ENCODE results near the gene ERCC6.

Gene ERCC6

DNA sequence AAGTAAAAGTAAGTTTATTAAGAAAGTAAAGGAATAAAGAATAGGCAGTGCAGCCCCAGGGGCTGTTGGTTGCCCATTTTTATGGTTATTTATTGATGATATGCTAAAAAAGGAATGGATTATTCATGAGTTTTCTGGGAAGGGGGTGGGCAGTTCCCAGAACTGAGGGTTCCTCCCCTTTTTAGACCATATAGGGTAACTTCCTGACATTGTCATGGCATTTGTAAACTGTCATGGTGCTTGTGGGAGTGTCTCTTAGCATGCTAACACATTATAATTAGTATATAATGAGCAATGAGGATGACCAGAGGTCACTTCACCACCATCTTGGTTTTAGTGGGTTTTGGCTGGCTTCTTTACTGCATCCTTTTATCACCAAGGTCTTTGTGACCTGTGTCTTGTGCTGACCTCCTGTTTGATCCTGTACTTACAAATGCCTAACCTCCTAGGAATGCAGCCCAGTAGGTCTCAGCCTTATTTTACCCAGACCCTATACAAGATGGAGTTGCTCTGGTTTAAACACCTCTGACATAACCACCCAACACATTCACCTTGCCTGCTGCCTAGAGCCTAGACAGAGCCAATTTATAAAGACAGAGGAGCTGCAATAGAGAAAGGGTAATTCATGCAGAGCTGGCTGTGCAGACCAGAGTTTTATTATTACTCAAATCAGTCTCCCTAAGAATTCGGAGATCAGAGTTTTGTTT is 10.9 kb upstream of the ERCC6 start:
- DNase-seq (ENCODE audit: low spot score), result no peak

DNA sequence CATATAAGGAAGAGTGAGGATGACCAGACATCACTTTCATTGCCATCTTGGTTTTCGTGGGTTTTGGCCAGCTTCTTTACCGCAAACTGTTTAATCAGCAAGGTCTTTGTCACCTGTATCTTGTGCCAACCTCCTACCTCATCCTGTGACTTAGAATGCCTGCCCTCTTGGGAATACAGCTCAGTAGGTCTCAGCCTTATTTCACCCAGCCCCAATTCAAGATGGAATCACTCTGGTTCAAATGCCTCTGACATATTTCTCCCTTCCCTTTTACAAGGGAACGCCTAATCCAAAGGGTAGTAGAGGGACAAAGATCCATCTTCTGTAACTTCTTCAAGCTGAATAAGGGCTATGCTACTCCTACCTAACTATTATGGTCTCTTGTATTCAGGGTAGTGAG is 4.7 kb upstream of the ERCC6 start:
- no peak for DNase-seq (ENCODE audit: low spot score)

DNA sequence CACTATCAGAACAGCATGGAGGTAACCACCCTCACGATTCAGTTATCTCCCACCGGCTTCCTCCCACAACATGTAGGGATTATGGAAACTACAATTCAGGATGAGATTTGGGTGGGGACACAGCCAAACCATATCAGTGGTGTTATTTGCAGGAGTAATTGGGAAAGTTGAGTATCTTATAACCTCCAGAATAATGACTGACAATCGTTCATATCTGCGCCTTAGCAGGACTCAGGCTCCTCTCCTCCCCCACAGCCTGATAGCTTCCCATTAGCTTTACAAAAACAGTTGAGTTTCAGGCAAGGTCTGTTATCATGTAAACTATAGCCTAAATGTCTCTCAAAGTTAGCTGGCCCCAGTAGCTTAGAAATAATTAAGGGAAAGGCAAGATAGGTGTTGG is 3.4 kb upstream of the ERCC6 start:
- DNase-seq (ENCODE audit: low spot score), result no peak

DNA sequence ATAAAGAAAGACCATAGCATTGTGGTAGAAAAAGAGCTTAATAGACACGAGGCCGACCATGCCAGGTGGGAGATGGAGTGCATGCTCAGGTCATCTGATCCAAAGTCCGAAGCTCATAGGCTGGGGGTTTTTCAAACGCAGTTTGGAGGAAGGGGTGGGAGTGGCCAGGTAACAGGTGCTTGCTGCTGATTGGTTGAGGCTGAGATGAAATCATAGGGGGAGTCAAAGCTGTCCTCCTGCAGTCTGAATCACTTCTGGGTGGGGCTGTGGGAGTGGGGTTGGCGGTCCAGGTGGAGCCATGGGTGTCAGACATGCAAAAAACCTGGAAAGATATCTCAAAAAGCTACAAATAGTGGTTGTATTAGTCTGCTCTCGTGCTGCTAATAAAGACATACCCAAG is 2.8 kb upstream of the ERCC6 start:
- no peak for DNase-seq (ENCODE audit: low spot score)

DNA sequence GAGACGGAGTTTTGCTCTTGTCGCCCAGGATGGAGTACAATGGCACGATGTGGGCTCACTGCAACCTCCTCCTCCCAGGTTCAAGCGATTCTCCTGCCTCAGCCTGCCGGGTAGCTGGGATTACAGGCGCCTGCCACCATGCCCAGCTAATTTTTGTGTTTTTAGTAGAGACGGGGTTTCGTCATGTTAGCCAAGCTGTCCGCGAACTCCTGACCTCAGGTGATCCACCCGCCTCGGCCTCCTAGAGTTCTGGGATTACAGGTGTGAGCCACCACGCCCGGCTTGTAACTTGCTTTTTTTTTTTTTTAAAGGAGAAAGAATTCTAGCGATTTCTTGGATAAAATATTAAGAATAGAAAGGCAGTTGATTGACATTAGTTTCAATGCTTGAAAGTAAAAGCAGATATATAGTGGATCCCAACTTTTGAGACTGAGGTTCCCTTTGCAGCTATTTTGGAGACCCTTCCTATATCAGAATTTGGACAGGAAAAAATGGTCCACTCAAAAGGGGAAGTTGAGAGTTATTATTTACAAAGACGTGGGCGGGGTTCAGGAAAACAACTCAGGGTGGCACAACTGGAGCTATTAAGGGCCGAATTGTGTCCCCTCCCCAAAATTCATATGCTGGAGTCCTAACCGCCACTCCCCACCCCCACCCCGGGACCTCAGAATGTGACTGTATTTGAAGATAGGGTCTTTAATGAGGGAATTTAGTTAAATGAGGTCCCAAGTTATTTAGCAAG is 1.3 kb upstream of the ERCC6 start:
- DNase-seq (ENCODE audit: low spot score), result no peak

GRCh38 chr10:49539320-49539885 is 482 bp upstream of the ERCC6 start:
- peak; percentile 28 for DNase-seq (ENCODE audit: low spot score)

- DNase-seq (ENCODE audit: low spot score), result peak; percentile 1
Observed at GRCh38 chr10:49534670-49535381, 4.1 kb downstream of the ERCC6 start.

- DNase-seq (ENCODE audit: low spot score), result no peak
Observed at GRCh38 chr10:49532461-49532860, 6.5 kb downstream of the ERCC6 start.

DNA sequence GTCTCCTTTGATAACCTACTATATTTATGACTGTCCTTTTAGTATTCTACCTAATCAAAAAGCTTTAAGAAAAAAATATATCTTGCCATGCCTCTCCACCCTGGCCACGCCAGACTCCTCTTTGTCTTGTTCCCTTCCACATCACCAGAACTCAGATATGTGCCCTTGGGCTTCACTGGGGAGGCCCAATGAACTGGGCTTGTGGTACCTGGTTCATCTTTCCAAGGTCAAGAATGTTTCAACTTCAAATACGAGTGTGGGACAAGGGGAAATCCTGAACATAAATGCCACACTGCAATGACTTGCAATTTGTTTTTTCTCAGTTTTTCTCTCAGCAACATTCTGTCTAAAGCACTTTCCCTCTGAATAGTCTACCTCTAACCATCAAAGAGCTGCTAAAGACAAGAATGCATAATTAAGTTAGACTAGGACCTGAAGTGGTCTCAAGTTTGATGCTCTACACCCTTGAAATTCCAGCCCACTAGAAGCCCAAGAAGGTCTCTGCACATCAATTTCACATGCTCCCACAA is 9.9 kb downstream of the ERCC6 start:
- DNase-seq (ENCODE audit: low spot score), result no peak

DNA sequence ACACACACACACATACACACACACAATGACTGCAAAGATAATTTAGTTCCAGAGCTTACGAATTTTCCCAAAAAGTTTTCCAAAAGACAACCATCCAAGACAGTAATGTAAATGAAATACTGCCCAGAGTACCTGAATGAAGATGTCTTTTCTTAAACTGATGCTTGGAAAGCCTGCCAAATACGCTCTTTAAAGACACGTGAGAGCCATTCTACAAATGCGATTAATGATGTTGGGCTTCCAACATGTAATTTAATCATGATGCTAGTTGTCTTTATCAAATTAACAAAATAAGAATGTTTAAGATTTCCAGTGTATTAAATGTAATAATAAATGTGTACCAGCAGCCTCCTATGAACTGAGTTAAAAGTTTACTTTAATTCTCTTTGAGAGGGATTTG is 11.1 kb downstream of the ERCC6 start:
- DNase-seq (ENCODE audit: low spot score), result no peak

- DNase-seq (ENCODE audit: low spot score), result no peak
Observed at GRCh38 chr10:49527061-49527460, 11.9 kb downstream of the ERCC6 start.

- no peak for DNase-seq (ENCODE audit: low spot score)
Observed at GRCh38 chr10:49526619-49527018, 12.3 kb downstream of the ERCC6 start.

GRCh38 chr10:49524496-49524895 is 14.4 kb downstream of the ERCC6 start:
- no peak for DNase-seq (ENCODE audit: low spot score)

GRCh38 chr10:49523301-49523700 is 15.6 kb downstream of the ERCC6 start:
- no peak for DNase-seq (ENCODE audit: low spot score)

GRCh38 chr10:49521062-49521461 is 17.9 kb downstream of the ERCC6 start:
- DNase-seq (ENCODE audit: low spot score), result no peak

DNA sequence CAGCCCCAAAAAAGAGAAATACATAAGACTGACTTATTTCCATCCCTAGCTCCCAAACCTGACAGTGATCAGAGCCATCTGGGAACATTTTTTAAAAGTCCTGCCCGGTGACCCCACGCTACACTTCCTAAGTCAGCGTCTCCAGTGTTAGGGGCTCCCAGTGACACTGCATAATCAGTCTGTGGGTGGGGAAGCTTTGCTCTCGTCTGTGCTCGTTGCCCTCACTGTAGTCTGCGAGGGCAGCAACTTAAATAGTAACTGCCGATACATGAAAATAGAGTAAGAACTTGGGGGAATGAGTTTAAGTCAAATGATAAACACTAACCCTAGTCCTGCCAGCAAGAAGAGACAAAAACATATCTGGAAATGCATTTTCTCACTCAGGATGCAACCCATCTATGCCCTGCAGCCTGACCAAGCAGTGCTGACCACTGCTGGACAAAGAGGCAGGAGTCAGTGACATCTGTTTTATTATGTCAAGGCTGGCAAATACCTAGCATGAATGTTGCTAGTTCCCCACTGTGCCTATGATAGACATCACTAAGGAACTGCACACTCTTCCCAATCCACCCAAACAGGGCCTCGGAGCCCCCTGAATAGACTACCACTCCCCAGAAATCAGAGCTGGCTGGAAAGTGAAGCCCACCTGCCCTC is 18.7 kb downstream of the ERCC6 start:
- no peak for DNase-seq (ENCODE audit: low spot score)

GRCh38 chr10:49519717-49520116 is 19.2 kb downstream of the ERCC6 start:
- DNase-seq (ENCODE audit: low spot score), result no peak

- DNase-seq (ENCODE audit: low spot score), result peak; percentile 56
Observed at GRCh38 chr10:49518982-49519578, 19.8 kb downstream of the ERCC6 start.

GRCh38 chr10:49518566-49518965 is 20.4 kb downstream of the ERCC6 start:
- DNase-seq (ENCODE audit: low spot score), result no peak

DNA sequence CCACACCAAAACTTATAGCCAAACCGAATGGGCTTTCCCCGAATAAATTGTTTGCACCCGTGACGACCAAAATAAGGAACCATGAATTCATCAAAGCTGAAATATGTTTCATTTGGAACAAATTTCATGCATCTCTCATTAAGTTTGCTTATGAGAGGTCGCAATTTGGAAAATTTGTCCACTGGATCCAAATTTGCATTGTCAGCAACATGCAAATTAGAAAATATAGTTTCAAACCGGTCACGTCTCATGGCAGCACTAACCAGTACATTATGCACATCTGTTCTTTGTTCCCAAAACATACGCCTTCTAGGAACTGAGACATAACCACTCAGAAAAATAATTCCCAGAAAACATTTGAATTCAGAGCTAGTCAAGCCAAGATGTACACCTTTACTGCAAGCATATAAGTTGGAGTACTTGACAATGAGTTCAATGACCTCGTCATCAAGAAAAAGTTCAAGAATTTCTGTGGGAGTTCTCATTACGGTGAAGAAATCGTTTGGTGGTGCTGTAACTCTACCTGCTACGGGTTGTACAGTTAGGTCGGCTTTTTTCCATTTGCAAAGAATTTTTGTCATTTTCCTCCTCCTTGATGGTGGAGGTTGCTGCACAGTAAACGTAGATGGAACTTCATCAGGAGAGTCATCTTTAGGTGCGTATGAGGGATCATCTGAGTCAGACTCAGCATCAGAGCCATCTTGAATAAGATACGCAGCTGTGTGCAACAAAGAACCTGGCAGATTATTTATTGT is 22.5 kb downstream of the ERCC6 start:
- no peak for DNase-seq (ENCODE audit: low spot score)
